ENCODE data around the gene EEF2K.

Gene EEF2K

DNA sequence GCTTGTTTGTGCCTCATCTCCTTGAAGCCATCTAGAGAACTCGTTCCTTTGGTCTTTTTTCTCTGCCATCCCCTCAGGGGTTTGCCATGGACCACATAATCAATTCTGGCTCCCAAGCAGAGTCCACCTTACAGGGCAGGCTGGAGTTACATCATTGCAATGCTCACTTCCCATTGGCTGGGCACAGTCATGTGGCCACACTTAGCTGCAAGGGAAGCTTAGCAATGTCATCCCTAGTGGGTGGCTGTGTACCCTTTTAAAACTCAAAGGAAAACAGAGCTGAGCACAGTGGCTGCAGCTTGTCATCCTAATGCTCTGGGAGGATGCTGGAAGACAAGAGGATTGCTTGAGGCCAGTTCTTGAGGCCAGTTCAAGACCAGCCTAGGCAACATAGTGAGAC, 49.3 kb downstream of the EEF2K start:
- DNase-seq, result no peak

DNA sequence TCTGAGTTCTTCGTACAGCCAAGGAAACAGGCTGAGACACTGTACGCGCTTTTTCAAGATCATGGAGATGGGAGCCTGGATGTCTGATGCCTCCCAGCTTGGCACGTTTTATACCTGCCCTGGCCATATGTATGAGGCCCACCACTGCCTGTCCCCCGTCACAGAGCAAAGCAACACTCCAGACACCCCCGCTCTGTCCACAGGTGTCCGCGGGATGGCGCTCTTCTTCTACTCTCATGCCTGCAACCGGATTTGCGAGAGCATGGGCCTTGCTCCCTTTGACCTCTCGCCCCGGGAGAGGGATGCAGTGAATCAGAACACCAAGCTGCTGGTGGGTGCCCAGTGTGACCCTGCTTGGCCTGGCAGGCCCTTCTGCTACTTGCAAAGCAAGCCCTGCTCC, 51.4 kb downstream of the EEF2K start:
- no peak for DNase-seq

DNA sequence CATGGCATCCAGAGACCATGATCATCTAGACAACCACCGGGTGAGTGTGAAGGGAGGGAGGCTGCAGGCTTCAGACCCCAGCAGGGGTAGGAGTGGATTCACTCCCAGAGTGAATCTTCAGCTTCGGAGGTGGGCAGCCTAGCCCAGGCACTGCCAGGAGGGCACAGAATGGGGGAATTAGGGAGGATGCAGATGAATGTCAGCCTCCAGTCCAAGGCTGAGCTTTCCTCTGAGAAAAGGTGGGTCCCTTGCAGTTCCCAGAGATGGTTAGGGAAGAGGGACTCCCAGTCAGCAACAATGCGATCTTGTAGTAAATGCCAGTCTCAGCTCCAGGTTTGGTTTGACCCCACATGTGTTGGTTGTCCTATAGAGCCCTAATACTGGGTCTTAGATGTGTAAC, 54.4 kb downstream of the EEF2K start:
- DNase-seq, result no peak

DNA sequence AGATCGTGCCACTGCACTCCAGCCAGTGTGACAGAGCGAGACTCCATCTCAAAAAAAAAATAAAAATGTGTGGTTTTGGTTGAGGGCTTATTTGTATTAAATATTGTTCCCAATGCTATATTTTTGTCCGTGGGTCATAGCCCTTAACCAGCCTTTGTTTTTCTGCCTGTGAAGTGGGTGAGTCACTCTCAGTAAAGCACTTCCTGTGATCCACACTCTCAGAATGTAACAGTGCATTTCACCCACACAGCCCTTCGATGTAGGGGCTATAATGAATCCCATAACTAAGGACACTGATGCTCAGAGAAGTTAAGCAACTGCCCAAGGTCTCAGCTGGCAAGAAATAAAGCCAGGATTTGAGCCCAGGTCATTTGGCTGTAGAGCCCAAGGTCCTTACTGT, 56.4 kb downstream of the EEF2K start:
- no peak for DNase-seq

DNA sequence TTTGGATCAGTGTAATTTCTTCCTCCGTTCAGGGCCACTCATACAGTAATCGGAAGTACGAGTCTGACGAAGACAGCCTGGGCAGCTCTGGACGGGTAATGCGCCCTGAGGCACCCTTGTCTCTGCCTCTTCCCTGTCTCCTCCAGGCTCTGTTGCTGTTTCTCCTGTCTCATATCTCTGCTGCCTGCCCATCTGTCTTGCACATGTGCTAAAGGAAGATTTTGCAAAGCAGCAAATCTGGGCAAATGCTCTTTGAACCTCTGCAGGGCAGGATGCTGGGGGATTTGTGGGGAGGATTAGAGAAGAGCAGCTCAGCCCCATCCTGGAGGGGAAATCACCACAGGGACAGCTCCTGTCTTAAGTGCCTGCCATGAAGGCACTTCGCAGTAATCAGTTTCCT, 58.7 kb downstream of the EEF2K start:
- DNase-seq, result no peak

DNA sequence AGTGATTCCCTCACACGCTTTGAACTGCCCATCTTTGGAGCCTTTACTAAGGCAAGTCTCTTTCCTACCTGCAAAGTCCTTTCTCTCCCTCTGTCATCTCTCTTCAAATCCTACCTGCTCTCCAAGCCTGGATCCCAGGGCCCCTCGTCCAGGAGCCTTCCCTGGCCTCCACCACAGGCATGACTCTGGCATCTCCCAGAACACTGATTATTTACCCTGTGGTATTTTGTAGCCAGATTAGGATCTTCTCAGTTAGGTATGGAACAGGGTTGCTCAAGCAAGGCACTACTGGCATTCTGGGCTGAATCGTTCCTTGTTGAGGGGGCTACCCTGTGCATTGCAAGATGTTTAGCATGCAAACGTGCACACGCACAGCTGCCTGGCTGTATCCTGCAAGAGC, 59.3 kb downstream of the EEF2K start:
- DNase-seq, result no peak

DNA sequence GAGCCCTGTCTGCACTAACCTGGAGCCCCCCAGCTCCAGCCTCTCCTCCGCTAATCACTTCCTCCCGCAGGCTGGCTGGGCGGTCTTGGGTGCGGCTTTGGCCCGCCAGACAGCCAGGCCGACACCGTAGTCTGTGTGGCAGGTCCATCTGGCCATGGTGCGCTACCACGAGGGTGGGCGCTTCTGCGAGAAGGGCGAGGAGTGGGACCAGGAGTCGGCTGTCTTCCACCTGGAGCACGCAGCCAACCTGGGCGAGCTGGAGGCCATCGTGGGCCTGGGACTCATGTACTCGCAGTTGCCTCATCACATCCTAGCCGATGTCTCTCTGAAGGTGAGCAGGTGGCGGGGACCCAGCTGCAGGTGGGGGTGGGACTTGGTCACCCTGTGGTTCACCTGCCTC, 60.5 kb downstream of the EEF2K start:
- no peak for DNase-seq

DNA sequence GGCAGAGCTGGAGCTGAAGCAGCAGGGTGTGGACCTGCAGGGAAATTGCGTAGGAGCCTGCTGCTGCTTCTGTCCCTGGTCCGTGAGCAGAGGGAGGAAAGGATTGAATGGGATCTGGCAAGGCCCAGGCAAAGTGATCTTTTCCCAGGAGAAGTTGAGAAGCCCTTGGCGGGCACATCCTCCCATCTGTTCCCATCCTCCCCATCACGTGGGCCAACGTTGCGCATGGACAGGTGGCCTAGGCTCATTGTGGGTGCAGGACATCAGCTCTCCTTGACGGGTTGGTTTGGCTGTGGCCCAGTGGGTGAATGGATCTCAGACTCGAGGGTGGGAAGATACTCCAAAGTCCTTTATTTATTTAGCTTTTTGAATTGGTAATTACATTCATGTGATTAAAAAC, 61.7 kb downstream of the EEF2K start:
- DNase-seq, result no peak

DNA sequence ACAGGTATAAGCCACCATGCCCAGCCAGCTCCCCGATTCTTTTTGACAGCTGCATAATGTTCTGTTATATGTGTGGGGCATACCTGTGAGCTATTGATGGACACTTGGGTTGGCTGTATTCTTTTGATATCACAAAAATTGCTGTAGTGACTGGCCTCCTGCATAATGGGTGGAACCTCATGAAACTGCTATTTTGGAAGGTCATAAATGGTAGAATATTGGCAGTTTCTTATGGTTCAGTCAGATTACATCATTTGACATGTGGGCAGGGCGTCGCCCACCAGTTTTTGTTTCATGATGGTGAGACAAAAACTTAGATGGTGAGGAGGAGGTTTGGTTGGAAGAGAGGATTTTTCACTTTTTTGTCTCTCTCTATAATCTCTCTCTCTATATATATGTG, 64.4 kb downstream of the EEF2K start:
- no peak for DNase-seq

DNA sequence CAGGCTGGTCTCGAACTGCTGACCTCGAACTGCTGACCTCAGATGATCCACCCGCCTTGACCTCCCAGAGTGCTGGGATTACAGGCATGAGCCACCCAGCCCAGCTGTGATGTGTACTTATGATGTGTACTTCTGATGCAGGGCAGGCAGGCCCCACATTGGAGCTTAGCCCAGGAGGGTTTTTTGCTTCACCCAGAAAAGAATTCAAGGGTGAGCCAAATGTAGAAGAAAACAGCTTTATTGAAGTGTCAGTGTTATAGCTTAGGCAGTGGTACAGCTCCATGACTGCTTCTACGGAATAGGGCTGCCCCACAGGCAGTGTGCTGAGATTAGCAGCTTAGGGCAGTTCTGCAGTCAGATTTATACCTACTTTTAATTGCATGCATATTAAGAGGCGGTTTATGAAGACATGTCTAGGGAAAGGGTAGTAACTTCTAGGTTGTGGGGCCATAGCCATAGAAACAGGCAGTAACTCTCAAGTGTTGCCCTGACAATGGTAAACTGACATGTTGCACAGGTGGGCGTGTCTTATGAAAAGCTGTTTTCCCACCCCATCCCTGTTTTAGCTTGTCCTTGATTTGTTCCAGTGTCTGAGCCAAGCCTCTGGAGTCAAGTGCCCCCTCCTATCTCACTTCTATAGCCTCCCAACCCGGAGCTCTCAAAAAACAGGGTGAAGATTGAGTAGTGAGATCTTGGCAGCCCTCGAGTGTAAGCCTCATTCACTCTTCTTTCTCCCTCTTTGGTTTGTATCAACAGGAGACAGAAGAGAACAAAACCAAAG, 67.0 kb downstream of the EEF2K start:
- no peak for DNase-seq

DNA sequence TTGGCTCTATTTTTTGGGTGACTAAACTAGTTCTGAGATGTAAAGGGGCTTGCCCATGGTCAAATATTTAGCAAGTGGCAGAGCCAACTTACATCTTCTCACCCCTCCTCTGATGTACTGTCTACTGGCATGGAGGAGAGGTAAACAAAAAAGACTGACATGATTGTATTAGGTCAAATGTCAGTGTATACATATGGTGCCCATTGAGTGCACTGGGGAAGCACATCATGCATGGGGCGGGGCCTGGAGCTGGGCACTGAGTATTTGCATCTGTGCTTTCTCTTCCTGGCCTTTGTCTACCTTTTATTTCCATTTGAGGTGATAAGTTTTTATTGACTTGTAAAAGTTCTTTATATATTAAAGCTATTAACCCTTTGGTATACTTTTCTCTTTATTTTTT, 68.8 kb downstream of the EEF2K start:
- DNase-seq, result no peak

DNA sequence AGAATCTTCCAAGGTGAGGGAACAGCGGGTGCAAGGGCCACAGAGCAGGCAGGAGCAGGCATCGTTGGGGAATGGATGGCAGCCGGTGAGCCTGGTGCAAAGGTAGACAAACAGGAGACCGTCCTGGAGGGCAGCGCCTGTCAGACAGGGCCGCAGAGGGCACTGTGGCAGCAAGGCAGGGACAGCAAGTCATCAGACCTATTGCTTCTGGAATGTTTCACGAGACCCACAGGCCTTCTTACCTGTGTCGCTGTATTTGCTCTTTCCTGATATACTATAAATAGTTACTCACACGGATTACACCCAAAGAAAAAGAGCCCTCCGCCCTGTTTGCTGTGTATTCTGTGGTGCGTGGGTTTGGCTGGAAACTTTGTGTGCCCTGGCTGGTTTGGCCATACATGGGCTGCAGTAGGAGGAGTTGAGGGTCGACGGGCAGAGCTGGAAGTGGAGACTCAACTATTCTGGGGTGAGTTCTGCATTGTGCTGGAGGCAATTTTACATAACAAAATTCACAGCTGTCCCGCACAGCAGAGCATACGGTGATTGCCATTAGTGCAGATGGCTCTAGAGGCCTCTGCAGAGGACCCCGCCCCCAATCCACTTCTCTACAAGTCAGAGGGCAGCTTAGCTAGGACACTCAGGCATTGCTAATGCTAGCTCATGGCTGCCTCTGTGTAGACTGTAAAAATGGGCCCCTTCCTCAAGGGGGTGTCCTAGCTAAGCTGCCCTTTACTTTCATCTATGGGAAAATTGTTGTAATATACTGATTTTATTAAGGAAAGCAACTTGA, 72.6 kb downstream of the EEF2K start:
- DNase-seq, result no peak

DNA sequence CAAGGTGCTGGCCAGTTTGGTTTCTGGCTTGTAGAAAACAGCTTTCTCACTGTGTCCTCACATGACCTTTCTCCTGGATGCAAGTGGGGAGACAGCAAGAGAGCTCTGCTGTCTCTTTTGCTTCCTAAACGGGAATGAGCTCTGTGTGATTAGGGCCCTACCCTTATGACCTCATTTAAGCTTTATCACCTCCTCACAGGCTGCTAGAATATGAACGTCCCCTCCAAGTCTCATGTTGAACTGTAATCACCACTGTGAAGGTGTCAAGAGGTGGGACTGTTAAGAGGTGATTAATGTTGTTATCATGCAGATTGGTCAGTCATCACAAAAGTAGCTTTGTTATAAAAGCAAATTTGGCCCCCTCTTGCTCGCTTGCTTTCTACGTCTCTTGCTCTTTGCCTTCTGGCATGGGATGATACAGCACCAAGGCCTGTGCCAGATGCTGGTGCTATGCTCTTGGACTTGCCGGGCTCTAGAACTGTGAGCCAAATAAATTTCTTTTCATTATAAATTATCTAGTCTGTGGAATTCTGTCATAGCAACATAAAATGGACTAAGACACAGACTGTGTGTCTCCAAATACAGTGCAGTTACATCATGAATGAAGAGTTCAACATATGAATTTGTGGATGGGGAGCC, 76.3 kb downstream of the EEF2K start:
- DNase-seq, result no peak

DNA sequence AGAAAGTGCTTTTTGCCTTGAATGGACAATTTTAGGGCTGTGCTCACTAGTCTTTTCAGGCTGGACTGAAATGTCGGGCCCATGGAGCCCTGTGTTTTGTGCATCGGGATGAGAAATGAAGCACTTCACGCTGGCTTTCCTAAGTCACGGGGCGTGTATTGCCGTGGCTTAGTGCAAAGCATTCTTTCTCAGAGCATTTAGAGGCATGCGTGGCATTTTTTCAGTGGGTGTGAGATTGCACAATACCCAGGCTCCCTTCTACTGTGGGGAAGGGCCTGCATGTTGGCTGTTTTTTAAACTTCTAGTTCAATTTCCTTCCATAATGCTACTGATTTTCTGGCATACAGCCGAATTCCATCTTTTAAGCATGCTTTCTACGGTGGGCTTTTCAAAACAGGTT, 78.6 kb downstream of the EEF2K start:
- DNase-seq, result no peak

DNA sequence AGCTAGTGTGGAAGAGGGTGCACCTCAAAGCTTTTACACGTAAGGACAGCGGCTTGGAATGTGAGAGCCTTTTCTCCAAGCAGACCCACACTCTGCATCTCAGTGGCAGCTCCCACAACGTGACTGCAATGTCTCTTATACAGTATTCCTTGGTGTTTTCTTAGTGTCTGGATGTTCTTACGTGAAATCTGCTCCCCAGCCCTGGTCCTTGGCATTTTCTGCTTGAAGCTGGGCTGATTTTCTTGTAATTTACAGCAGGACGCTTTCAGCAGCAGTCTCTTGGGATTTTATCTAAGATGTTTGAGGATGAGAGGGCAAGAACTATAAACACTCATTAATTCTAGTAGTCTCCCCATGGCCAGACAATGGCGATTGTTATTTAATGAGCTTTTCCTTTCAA, 79.0 kb downstream of the EEF2K start:
- no peak for DNase-seq

DNA sequence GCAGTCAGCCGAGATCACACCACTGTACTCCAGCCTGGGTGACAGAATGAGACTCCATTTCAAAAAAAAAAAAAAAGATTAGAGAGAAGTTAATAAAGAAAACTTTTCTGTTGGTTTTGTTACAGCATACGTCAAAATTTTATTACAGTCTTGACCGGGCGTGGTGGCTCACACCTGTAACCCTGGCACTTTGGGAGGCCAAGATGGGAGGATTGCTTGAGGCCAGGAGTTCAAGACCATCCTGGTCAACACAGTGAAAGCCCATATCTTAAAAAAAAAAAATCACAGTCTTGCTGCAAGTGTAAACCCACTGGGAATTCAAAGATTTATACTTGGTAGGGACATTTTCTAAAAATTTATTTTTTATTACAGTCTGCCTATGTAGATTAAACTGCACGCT, 84.9 kb downstream of the EEF2K start:
- no peak for DNase-seq

DNA sequence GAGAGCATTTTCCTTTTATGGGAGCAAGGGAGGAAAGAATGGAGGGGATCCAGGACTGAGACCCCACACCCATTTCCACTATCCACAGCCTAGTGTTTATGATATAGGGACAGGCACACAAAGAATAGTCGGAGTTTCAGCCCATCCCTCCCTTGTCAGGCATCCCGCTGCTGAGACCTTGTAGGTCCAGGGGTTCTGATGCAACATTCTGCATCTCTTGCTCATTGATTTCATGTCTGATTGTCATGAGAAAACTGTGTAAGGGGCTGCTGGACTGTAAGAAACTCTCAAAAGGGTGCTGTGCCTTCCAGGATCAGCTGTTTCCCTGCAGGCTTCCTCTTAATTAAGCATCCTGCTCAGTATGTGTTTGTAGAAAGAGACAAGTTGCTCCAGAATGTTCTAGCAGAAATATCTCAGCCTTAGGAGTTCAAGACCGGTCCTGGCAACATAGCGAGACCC, 85.8 kb downstream of the EEF2K start:
- no peak for DNase-seq

DNA sequence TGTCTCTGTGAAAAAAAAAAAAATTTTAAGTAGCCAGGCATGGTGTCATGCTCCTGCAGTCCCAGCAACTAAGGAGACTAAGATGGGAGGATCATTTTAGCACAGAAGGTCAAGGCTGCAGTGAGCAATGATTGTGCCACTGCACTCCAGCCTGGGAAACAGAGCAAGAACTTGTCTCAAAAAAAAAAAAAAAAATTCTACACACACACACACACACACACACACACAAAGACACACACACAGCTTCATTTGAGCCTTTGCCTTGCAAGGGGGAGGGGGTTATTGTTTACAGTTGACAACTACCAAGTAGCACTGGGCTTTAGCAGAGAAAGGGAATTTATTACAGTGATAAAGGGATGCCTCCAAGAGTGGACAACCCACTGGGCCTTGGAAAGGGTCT, 86.2 kb downstream of the EEF2K start:
- DNase-seq, result no peak

DNA sequence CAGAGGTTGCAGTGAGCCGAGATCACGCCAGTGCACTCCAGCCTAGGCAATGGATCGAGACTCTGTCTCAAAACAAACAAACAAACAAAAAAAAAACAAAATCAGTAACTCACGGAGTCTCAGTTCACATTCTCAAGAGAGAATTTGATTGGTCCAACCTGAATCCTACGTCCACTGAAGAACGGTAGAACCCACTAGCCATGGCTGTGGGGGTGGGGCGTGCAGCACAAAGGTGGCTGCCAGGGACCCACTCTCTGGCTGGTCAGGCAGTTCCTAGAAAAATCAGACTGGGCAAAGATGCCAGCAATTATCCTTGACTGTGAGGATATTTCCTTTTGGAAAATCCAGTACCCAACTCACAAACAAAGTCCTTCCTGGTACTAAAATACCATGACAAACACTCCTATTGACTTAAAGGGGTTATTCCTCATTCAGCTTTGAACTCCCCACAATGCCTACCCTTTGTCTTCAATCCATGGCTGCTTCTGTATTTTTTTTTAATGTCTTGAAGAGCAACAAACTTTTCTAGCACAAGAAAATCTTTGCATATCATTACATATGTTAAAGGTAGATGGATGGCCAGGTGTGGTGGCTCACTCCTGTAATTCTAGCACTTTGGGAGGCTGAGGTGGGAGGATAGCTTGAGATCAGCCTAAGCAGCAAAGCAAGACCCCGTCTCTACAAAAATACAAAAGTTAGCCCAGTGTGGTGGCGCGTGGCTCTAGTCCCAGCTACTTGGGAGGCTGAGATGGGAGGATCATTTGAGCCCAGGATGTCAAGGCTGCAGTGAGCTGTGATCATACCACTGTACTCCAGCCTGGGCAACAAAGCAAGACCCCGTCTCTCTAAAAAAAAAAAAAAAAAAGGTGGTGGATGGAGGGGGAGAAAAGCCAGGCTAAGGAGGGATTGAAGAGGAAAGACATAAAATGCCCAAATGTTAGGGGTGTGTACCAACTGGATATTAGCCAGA, 87.3 kb downstream of the EEF2K start:
- no peak for DNase-seq

DNA sequence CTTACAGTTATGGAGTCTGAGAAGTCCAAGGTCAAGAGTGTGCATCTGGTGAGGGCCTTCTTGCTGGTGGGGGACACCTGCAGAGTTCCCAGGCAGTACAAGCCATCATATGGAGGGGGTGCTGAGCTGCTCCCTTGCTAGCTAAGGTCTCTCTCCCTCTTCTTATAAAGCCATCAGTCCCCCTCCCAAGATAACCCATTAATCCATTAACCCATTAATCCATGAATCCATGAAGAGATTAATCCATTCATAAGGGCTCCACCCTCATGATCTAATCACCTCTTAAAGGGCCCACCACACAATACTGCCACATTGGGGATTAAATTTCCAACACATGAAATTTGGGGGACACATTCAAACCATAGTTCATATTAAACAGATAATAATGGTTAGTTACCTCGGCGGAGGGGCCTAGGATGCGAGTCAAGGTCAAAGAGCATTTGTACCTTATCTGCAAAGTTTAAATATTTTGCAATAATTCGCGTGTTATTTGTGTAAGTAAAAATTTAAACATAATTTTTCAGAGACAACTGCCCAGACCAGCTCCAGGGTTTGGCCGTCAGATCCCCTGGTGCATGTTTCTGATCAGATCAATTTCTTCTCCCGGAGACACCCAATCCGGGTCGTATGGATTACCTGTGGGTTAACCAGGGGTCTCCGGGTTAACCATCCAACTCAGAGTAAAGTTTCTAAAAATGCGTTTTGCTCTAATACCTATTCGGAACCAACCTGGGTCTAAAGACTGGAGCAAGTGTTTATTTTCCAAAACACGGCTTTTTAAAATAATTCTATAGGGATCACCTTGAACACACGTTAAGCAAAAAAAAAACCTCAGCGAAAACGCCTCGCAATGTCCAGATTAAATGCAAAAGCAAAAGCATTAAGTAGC, 90.4 kb downstream of the EEF2K start:
- peak; percentile 46 to 75 for DNase-seq

DNA sequence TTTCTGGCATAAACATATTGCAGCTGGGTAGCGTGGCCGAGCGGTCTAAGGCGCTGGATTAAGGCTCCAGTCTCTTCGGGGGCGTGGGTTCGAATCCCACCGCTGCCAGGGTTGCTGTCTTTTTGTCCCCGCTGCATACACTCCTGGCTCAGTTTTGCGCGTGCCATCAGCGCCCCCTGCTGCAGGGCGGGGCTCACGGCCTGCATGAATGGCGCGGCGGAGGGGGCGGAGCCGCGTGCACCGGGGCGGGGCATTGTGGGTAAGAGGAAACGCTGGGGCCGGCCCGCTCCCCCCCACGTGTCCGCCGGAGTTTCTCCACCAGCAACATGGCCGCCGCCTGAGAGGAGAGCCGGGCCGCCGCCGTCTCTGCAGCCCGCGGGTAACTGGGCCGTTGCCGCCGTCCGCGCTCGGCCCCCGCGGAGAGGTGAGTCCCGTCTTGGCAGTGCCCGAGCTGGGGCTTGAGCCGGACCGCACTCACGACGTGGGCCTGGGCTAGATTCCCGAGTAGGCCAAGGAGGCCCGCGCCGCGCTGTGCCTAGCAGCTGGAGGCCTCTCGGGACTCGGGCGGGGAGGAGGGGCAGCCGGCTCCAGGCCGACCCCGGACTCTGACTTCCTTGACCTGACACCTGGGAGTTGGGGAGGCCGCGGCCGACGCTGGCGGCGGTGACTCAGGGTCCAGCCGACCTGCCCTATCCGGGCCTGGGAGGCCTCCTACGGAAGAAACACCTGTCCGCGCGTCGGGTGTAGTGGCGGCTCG, 91.2 kb downstream of the EEF2K start, which contains the start of gene POLR3E:
Gene POLR3E, plus strand, starts transcription at position 296 of the 757 bp plus-strand sequence. CDS start 5,560 bp downstream, outside the sequence.
- peak; percentile 90 for DNase-seq
